Glomerular endothelial cell (primary cell): ENCODE data around the gene VIPR2. TPM values are rescaled to one million over a fixed set of nuclear protein-coding genes. Genes with fewer than 3 reads are reported as not detected.
"Not testable (repeated sequence)": the region's sequence is repeated elsewhere in the genome, so short reads cannot be mapped to it uniquely, and the experiment has no call there.

Source experiments
- DNase-seq: peaks from one replicate; pipeline ENCODE4 v3.0.0-alpha.2; 2011; ENCODE audit warnings: low read depth, low spot score; ENCODE audit errors: extremely low read depth
- total RNA-seq: library from RNA; depleted of rRNA; stranded (reverse); fragments of >200 nt; gene quantifications from 2 replicates; pipeline ENCODE4 v1.2.3, GENCODE V29; 2015

The VIPR2 gene
- total RNA-seq, 1 donor from 2014 or later, result not detected

- no peak for DNase-seq
Observed at GRCh38 chr7:159105832-159106811, 38.5 kb downstream of the VIPR2 start.

GRCh38 chr7:159105066-159105780 lies 39.4 kb downstream of the VIPR2 start:
- no peak for DNase-seq

GRCh38 chr7:159104188-159104920 lies 40.3 kb downstream of the VIPR2 start:
- DNase-seq, result no peak

- DNase-seq, result no peak
Observed at GRCh38 chr7:159103382-159104187, 41.1 kb downstream of the VIPR2 start.

GRCh38 chr7:159102681-159103381 lies 41.8 kb downstream of the VIPR2 start:
- DNase-seq, result no peak

- not testable (repeated sequence) for DNase-seq
Observed at GRCh38 chr7:159101661-159102091, 43.0 kb downstream of the VIPR2 start.

GRCh38 chr7:159101083-159101395 lies 43.6 kb downstream of the VIPR2 start:
- DNase-seq, result not testable (repeated sequence)

GRCh38 chr7:159100281-159101082 lies 44.2 kb downstream of the VIPR2 start:
- DNase-seq, result not testable (repeated sequence)

- DNase-seq, result no peak
Observed at GRCh38 chr7:159099711-159100231, 44.9 kb downstream of the VIPR2 start.

- DNase-seq, result no peak
Observed at GRCh38 chr7:159098811-159099655, 45.6 kb downstream of the VIPR2 start.

- no peak for DNase-seq
Observed at GRCh38 chr7:159098424-159098786, 46.3 kb downstream of the VIPR2 start.

GRCh38 chr7:159097661-159098423 lies 46.8 kb downstream of the VIPR2 start:
- no peak for DNase-seq

GRCh38 chr7:159096736-159097581 lies 47.7 kb downstream of the VIPR2 start:
- no peak for DNase-seq

GRCh38 chr7:159095979-159096411 lies 48.7 kb downstream of the VIPR2 start:
- DNase-seq, result no peak

GRCh38 chr7:159094919-159095915 lies 49.5 kb downstream of the VIPR2 start:
- DNase-seq, result no peak
